ENCODE data around the gene HINFP. TPM values are rescaled to one million over a fixed set of nuclear protein-coding genes. Genes with fewer than 3 reads are reported as not detected.

Gene HINFP
- total and polyA plus RNA-seq, 2 of the 4 experiments (the other 2 are of a cell fraction) = 9.1 to 15.3 TPM

GRCh38 chr11:119152043-119152442 lies 30.7 kb downstream of the HINFP start:
- no peak overlapping the region for H3K4me3 ChIP-seq (ENCODE audit: insufficient read depth, low read depth, low read length)
- H2BK5ac ChIP-seq (ENCODE audit: low read depth, low read length, poor library complexity, severe bottlenecking) = no peak overlapping the region
- dilution Hi-C loops (cut with HindIII; ENCODE audit: low sequenced_read_pairs, unreplicated experiment) (no loop called here), in situ Hi-C loops (cut with MboI; ENCODE audit: low sequenced_read_pairs) (no loop called here), intact Hi-C loops (cut with micrococcal nuclease) (no loop called here)
- H3K27ac ChIP-seq (ENCODE audit: insufficient read depth, low read length) = no peak overlapping the region
- H2BK120ac ChIP-seq (ENCODE audit: low read depth, low read length) = no peak overlapping the region
- BruUV-seq (replicated peaks) = no TSS peak
- H3K4me2 ChIP-seq (ENCODE audit: low read depth, low read length) = no peak overlapping the region
- H3K14ac ChIP-seq (replicated peaks; ENCODE audit: low read depth, low read length) = no peak overlapping the region
- no peak overlapping the region for H4K8ac ChIP-seq (ENCODE audit: low read depth in 2 of 2, low read length in 2 of 2)
- peak overlapping the region; percentile 66 for H2AK9ac ChIP-seq (replicated peaks; ENCODE audit: low read depth, low read length, poor library complexity)
- ATAC-seq (ENCODE audit: low read depth) (no peak), DNase-seq (no peak)
- H3K79me1 ChIP-seq (ENCODE audit: low read depth in 1 of 2, low read length in 2 of 2) = no peaks in the 10 kb centered on the region
- H3K4me1 ChIP-seq (ENCODE audit: control insufficient read depth, insufficient read depth, low read length) = 0 out of 2 replicates have a peak, but pooled peaks cover 2% of the 10 kb centered on the region
- no peak overlapping the region for H3K23ac ChIP-seq (ENCODE audit: low read depth, low read length)
- H3K56ac ChIP-seq (ENCODE audit: extremely low read depth, insufficient read depth, low read length) = no peak overlapping the region
- no peak overlapping the region for H2BK15ac ChIP-seq (ENCODE audit: low read depth, low read length)
- H3K4ac ChIP-seq (ENCODE audit: low read depth, low read length) = no peak overlapping the region
- WGBS, 2 experiments (ENCODE audit: extremely low coverage in 2 of 2, insufficient read length in 1 of 2) = 92% methylated on average over 3 of the region's 9 CpGs; no CpG with 5 or more reads in 1 of the 2 experiments
- no peaks in the 10 kb centered on the region for H3K9me3 ChIP-seq (ENCODE audit: control insufficient read depth, insufficient read depth, low read length)
- no peak overlapping the region for H4K5ac ChIP-seq (ENCODE audit: low read depth, low read length)
- no peak overlapping the region for H2BK20ac ChIP-seq (ENCODE audit: low read depth, low read length)
- no peaks in the 10 kb centered on the region for H4K20me1 ChIP-seq (ENCODE audit: insufficient read depth, low read length)
- no peak overlapping the region for H4K91ac ChIP-seq (ENCODE audit: insufficient read depth, low read depth, low read length)
- ChIA-PET POLR2A (ENCODE audit: unreplicated experiment) (no interaction called here), CTCF (interaction anchor here (0.5 kb wide), 1 partner anchor 280 kb away, joined by 3 read pairs; no protein-coding TSS in a partner anchor)
- H2AK5ac ChIP-seq (ENCODE audit: low read depth, low read length) = no peak overlapping the region
- H2AFZ ChIP-seq (replicated peaks; ENCODE audit: low read length, poor library complexity) = peak overlapping the region; percentile 26
- H3K9ac ChIP-seq (ENCODE audit: low read depth, low read length) = no peak overlapping the region
- TF ChIP-seq SMC3 (IDR thresholded peaks at IDR 0.05; ENCODE audit: low read depth, low read length) (no peak), CTCF (conservative IDR thresholded peaks at IDR 0.05; ENCODE audit: low read depth, low read length) (no peak), RAD21 (IDR thresholded peaks at IDR 0.05; ENCODE audit: low read length) (no peak), MAZ (IDR thresholded peaks at IDR 0.05; ENCODE audit: borderline replicate concordance, low read depth, low read length) (no peak), RCOR1 (IDR thresholded peaks at IDR 0.05; ENCODE audit: insufficient replicate concordance, low read length) (no peak), MAFK (IDR thresholded peaks at IDR 0.05; ENCODE audit: low read depth, low read length) (no peak), MXI1 (IDR thresholded peaks at IDR 0.05; ENCODE audit: borderline replicate concordance, low read depth, low read length) (no peak), CEBPB (IDR thresholded peaks at IDR 0.05; ENCODE audit: low read depth, low read length) (no peak), RFX5 (IDR thresholded peaks at IDR 0.05; ENCODE audit: low read depth, low read length) (no peak), CHD1 (IDR thresholded peaks at IDR 0.05; ENCODE audit: low read depth, low read length) (no peak)
- H3K36me3 ChIP-seq (ENCODE audit: control insufficient read depth, insufficient read depth, low read length) = no peaks in the 10 kb centered on the region
- peaks cover 54% of the 10 kb centered on the region for H3K27me3 ChIP-seq (ENCODE audit: control insufficient read depth, insufficient read depth, low read length)
- no peaks in the 10 kb centered on the region; the same call in 1 of the 2 replicates for H3K9me1 ChIP-seq (ENCODE audit: insufficient read depth, low read length)
- H3K18ac ChIP-seq (ENCODE audit: low read depth, low read length) = no peak overlapping the region

Data from IMR-90 (cell line).